Myometrial cell (primary cell): ENCODE data around the gene TMEM52B. TPM values are rescaled to one million over a fixed set of nuclear protein-coding genes. Genes with fewer than 3 reads are reported as not detected.

Source experiments
- total RNA-seq: library from RNA; depleted of rRNA; stranded (reverse); fragments of >200 nt; gene quantifications from 2 replicates; pipeline ENCODE4 v1.2.3, GENCODE V29; 2015

The TMEM52B gene
- total RNA-seq, result 10.4 and 17.4 TPM in 2 replicates

DNA sequence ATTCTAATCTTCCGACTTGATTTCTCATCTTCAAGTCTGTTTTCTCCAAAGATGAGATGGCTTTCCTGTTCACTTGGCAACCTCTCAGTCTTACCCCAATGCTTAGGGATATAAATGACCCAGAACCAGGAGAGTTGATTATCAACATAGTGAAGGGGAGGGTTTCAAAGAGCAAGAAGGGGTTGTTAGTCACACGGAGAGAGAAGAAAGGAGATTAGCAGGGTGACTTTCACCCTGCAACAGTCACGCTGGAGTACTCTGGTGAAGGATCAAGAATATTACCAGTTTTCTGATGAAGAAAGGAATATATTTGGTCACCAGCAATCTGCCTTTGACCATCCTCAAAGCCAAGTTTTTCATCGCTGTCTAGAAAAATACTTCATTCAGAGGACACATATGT is at the start of gene TMEM52B:
TMEM52B (plus strand) TSS at position 212 of the 400 bp plus-strand sequence. CDS start 543 bp downstream, outside the sequence.

DNA sequence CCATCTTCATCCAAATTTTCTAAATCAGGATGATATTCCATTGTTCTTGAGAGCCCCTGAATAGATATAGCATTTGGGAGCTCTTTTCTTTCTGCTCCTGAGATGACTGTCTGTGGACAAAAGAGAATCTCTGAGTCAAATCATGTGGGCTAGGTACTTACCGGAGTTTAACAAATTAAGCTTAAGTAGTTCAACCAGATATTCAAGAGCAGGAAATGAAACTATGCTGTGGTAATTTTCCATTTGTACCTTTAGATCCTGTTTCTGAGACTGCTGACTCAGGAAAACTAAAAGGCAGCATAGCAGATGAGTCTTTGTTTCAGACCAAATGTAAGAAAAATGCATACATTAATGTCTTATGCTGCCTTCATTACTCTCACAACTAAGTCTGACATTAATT is 48.8 kb upstream of the TMEM52B start, which contains the start of gene CLEC7A:
CLEC7A (minus strand) TSS at position 158 of the 400 bp plus-strand sequence; CDS start at position 41, 117 bp downstream.

DNA sequence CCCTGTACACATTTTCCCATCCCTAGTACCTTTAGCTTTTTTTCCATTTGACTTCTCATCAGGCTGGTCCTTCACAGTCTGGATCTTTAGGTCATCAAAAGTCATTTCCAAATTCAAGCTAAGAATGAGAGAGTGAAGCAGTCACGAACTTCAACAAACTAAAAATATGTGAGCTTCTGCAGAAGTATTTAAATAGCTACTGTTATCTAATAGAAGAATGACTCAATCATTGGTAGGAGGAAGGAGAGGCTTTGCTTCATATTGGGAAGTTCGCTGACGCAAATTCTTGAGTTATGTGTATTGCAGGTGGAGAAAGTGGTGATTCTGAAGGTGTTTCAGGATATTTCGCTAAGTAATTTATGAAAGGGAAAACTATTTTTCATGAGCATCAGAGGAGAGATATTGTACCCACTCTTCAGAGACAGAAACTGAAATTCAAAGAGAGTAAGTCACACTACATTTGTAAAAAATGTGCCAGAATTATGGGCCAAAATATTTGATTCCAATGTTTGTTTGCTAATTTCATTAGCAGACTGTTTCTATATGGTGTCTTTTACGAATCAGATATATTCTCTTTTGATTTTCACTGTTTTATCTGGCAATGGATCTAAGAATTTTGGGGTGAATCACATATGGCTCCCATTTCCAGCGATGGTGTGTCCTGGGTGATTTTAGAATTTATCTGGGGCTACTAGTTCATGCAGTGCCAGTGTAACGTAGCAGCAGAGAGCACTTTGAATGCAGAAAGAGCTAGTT is 6.7 kb upstream of the TMEM52B start, which contains the start of gene OLR1:
OLR1 (minus strand) TSS at position 160 of the 756 bp plus-strand sequence; CDS start at position 105, 55 bp downstream.

DNA sequence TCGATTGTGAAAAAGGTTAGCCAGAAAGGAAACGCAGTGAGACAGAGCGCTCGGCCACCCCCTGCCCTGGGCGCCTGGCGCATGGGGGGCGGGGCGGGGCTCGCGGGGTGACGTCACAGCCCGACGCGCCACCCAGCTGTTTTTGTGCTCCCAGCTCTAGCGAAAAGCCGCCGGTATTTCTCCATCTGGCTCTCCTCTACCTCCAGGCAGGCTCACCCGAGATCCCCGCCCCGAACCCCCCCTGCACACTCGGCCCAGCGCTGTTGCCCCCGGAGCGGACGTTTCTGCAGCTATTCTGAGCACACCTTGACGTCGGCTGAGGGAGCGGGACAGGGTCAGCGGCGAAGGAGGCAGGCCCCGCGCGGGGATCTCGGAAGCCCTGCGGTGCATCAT is 33.9 kb downstream of the TMEM52B start, which contains the start of gene GABARAPL1:
GABARAPL1 (plus strand) TSS at position 139 of the 393 bp plus-strand sequence; CDS start at position 392, 253 bp downstream.

Other genes starting within 250 kb of the TMEM52B start
- not detected in 2 replicates for gene CLEC2A, start 246.7 kb upstream of the TMEM52B start, total RNA-seq
- gene CLEC12A, start 207.6 kb upstream of the TMEM52B start, total RNA-seq, result not detected in 2 replicates
- gene CLEC1B, start 179.9 kb upstream of the TMEM52B start, total RNA-seq, result not detected in 2 replicates
- gene CLEC12B, start 168.4 kb upstream of the TMEM52B start, total RNA-seq, result not detected in 2 replicates
- gene CLEC9A, start 148.3 kb upstream of the TMEM52B start, total RNA-seq, result not detected in 2 replicates
- not detected in 2 replicates for gene CLEC1A, start 80.0 kb upstream of the TMEM52B start, total RNA-seq
- not detected in 2 replicates for gene CLEC7A, start 48.8 kb upstream of the TMEM52B start, total RNA-seq
- 36.9 and 40.1 TPM in 2 replicates for gene OLR1, start 6.9 kb upstream of the TMEM52B start, total RNA-seq
- gene GABARAPL1, start 33.8 kb downstream of the TMEM52B start, total RNA-seq, result 58.0 and 82.5 TPM in 2 replicates
- gene KLRD1, start 128.8 kb downstream of the TMEM52B start, total RNA-seq, result under 0.01 TPM in 1 of 2 replicates, not detected in the other
- not detected in 2 replicates for gene KLRK1, start 211.0 kb downstream of the TMEM52B start, total RNA-seq
- gene KLRC4, start 230.7 kb downstream of the TMEM52B start, total RNA-seq, result not detected in 2 replicates
- gene KLRC3, start 241.6 kb downstream of the TMEM52B start, total RNA-seq, result not detected in 2 replicates